Spleen (tissue), 7 donors: ENCODE data around the gene RPS6KC1.

Experiments used
- CTCF ChIP-seq, 11 experiments: fragments of 200-600 bp in 7 of 11; fragments of 450-650 bp in 4 of 11; sonication (generic) in 4 of 11; IDR thresholded peaks in 8 of 11; conservative IDR thresholded peaks in 3 of 11; 1 replicate in 7 of 11; 2 replicates in 4 of 11; pipeline versions ENCODE4 v1.4.0 to v1.8.0; 2016 to 2021; ENCODE audit warnings: antibody characterized with exemption in 11 of 11, inconsistent platforms in 4 of 11, mild to moderate bottlenecking in 1 of 11
- POLR2A ChIP-seq, 3 donors: fragments of 450-650 bp; IDR thresholded peaks; one replicate each; pipeline ENCODE4 v1.5.1; 2017; ENCODE audit warnings: antibody characterized with exemption in 3 of 3, mild to moderate bottlenecking in 1 of 3
- donor health status: DM: no; HTN: no; CAD: no; lungs with moderate emphysema.
- donor health status: DM: no; HTN: no; CAD: no.
- donor health status: DM: no; HTN: no; CAD: no.

DNA sequence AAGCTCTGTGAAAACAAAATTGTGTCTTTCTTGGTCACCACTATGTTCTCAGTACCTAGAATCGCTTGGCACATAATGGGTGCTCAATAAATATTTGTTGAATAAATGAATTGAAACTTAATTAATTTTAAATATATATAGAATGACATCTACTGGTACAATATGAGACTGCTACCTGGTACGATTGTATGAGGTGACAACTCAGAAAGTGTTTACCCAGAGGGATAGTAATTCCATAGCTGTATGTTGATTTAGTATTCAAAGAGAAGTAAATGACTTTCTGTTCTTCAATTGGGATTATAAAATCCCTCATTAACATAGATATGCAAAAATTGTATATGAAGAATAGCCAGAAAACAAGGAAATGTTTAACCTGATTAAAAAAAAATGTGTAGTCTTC, 128.7 kb downstream of the RPS6KC1 start:
- TF ChIP-seq CTCF (IDR thresholded peaks at IDR 0.05 in 8 of 11, conservative IDR thresholded peaks at IDR 0.05 in 3 of 11) (no peak), POLR2A (IDR thresholded peaks at IDR 0.05) (no peak)
